ENCODE measurements around the gene PNRC2. TPM values are rescaled to one million over a fixed set of nuclear protein-coding genes. Genes with fewer than 3 reads are reported as not detected.

Gene PNRC2
- 113 TPM for total RNA-seq (ENCODE audit: unreplicated experiment)
- long read RNA-seq, transcript PNRC2-201 (3 exons, 2,416 nt) = major isoform, 96 of 106 reads
- long read RNA-seq, partial matches to known transcripts = 0 of 106 reads
- long read RNA-seq, other reads (novel, unspliced or antisense) = 5 of 106 reads

GRCh38 chr1:23959461-23960290 is at the start of gene PNRC2:
Gene PNRC2, plus strand, starts transcription at chr1:23959828. Its CDS starts 1,630 bp downstream, at chr1:23961458.
- Mint-ChIP-seq H3K4me3 (ENCODE audit: unreplicated experiment) (peak within 1 kb of the TSS; percentile 99), H3K36me3 (ENCODE audit: low read depth, unreplicated experiment) (peaks cover 8% of the 10 kb centered on the region), H3K27me3 (ENCODE audit: unreplicated experiment) (peaks cover 9% of the 10 kb centered on the region), H3K27ac (ENCODE audit: unreplicated experiment) (peak within 1 kb of the TSS; percentile 100), H3K4me1 (ENCODE audit: unreplicated experiment) (peaks cover 49% of the 10 kb centered on the region), H3K9me3 (ENCODE audit: unreplicated experiment) (no peaks in the 10 kb centered on the region)
- peak; percentile 97 for DNase-seq (ENCODE audit: low spot score)
- TF ChIP-seq CTCF (IDR thresholded peaks at IDR 0.05; ENCODE audit: unreplicated experiment) = no peak

GRCh38 chr1:23910144-23910543 is 49.5 kb upstream of the PNRC2 start:
- Mint-ChIP-seq H3K9me3 (ENCODE audit: unreplicated experiment) (no peaks in the 10 kb centered on the region), H3K4me3 (ENCODE audit: unreplicated experiment) (no peak overlapping the region), H3K36me3 (ENCODE audit: low read depth, unreplicated experiment) (no peaks in the 10 kb centered on the region), H3K27me3 (ENCODE audit: unreplicated experiment) (no peaks in the 10 kb centered on the region), H3K27ac (ENCODE audit: unreplicated experiment) (no peak overlapping the region), H3K4me1 (ENCODE audit: unreplicated experiment) (peaks cover 11% of the 10 kb centered on the region)
- no peak for TF ChIP-seq CTCF (IDR thresholded peaks at IDR 0.05; ENCODE audit: unreplicated experiment)
- DNase-seq (ENCODE audit: low spot score) = no peak

GRCh38 chr1:23910553-23911246 is 48.9 kb upstream of the PNRC2 start:
- Mint-ChIP-seq H3K36me3 (ENCODE audit: low read depth, unreplicated experiment) (no peaks in the 10 kb centered on the region), H3K27ac (ENCODE audit: unreplicated experiment) (no peak overlapping the region), H3K4me1 (ENCODE audit: unreplicated experiment) (peaks cover 11% of the 10 kb centered on the region), H3K27me3 (ENCODE audit: unreplicated experiment) (no peaks in the 10 kb centered on the region), H3K9me3 (ENCODE audit: unreplicated experiment) (no peaks in the 10 kb centered on the region), H3K4me3 (ENCODE audit: unreplicated experiment) (no peak overlapping the region)
- no peak for DNase-seq (ENCODE audit: low spot score)
- no peak for TF ChIP-seq CTCF (IDR thresholded peaks at IDR 0.05; ENCODE audit: unreplicated experiment)

GRCh38 chr1:23911921-23912320 is 47.7 kb upstream of the PNRC2 start:
- no peak overlapping the region for H3K27ac Mint-ChIP-seq (ENCODE audit: unreplicated experiment)
- H3K4me1 Mint-ChIP-seq (ENCODE audit: unreplicated experiment) = peaks cover 16% of the 10 kb centered on the region
- TF ChIP-seq CTCF (IDR thresholded peaks at IDR 0.05; ENCODE audit: unreplicated experiment) = no peak
- no peak overlapping the region for H3K4me3 Mint-ChIP-seq (ENCODE audit: unreplicated experiment)
- H3K27me3 Mint-ChIP-seq (ENCODE audit: unreplicated experiment) = no peaks in the 10 kb centered on the region
- DNase-seq (ENCODE audit: low spot score) = no peak
- H3K36me3 Mint-ChIP-seq (ENCODE audit: low read depth, unreplicated experiment) = no peaks in the 10 kb centered on the region
- no peaks in the 10 kb centered on the region for H3K9me3 Mint-ChIP-seq (ENCODE audit: unreplicated experiment)

All from endothelial cell (in vitro differentiated cells).